Activated CD4-positive, alpha-beta memory T cell treated with anti-CD3 and anti-CD28 coated beads for 36 hours (primary cell): ENCODE data around the gene DDAH1. TPM values are rescaled to one million over a fixed set of nuclear protein-coding genes. Genes with fewer than 3 reads are reported as not detected.
"Not testable (repeated sequence)": the region's sequence is repeated elsewhere in the genome, so short reads cannot be mapped to it uniquely, and the experiment has no call there.

Experiments used
- CTCF ChIA-PET: fragments of 350-600 bp; sonication (Branson Sonifier 250); formaldehyde crosslinking; loops from one replicate; lab custom pipeline; 2021; ENCODE audit warnings: antibody characterized with exemption, inconsistent platforms; lab: Charles Lee
- POLR2A ChIA-PET: fragments of 350-600 bp; sonication (Branson Sonifier 250); formaldehyde crosslinking; loops from one replicate; lab custom pipeline; 2021; ENCODE audit warnings: antibody characterized with exemption; lab: Charles Lee
- DNase-seq: peaks from one replicate; pipeline ENCODE4 v3.0.0-alpha.2; 2020
- H3K27ac Mint-ChIP-seq: one replicate; pipeline ENCODE4 v1.8.0; 2021; ENCODE audit warnings: mixed read lengths
- H3K27me3 Mint-ChIP-seq: one replicate; pipeline ENCODE4 v1.8.0; 2021; ENCODE audit warnings: mixed read lengths
- H3K36me3 Mint-ChIP-seq: one replicate; pipeline ENCODE4 v1.8.0; 2021; ENCODE audit warnings: mixed read lengths
- H3K4me1 Mint-ChIP-seq: one replicate; pipeline ENCODE4 v1.8.0; 2021; ENCODE audit warnings: low read depth, mixed read lengths
- H3K4me3 Mint-ChIP-seq: one replicate; pipeline ENCODE4 v1.8.0; 2021; ENCODE audit warnings: mild to moderate bottlenecking, mixed read lengths
- H3K9me3 Mint-ChIP-seq: one replicate; pipeline ENCODE4 v1.8.0; 2021; ENCODE audit warnings: mixed read lengths
- intact Hi-C: fragments of 100-400 bp; cut with micrococcal nuclease; formaldehyde crosslinking; loops from one replicate; pipeline ENCODE4 v1.15.1; 2023
- total RNA-seq, 2 experiments: library from RNA; stranded (reverse); gene quantifications; one replicate each; pipeline ENCODE4 v1.2.3, GENCODE V29; 2021

The DDAH1 gene
- total RNA-seq, 2 experiments from 2014 or later = not detected

DNA sequence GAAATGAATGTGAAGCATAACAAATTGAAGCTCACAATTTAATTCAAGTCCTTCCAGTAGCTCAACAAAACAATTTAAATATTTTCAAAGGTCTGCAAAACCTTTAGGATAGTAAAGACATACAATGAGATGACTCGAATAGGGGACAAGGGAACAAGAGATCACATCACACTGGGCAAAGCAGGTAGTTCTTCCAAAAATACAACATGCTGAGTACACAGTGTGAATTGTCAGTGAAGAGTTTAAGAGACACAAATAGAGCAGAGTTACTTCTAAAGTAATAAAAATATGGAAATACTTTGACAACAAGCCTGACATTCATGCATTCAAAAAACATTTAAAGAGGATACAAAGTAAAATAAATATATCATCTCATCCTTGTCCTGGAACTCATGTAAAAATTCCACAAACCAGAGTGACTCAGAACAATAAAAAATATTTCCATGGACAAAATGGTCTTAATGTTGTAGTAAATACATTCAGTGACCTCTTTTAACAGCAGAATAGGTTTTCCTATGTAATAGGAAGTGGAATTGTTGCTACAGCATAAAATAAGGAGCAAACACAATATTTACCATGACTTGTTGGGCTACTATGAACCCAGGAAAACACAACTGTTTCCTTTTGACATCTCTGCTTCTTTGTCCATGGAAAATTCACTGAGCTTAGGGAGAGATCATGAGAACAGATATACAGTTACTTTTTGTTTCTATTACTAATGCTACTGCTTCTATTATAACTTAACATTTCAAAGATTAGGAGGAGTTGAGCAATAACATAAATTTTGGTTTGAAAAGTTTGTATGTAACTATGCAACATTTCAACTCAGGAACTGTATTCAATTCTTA, 104.9 kb downstream of the DDAH1 start:
- no peaks in the 10 kb centered on the region for H3K4me1 Mint-ChIP-seq
- ChIA-PET POLR2A (no interaction called here), CTCF (no interaction called here)
- H3K36me3 Mint-ChIP-seq = no peaks in the 10 kb centered on the region
- H3K27me3 Mint-ChIP-seq = no peaks in the 10 kb centered on the region
- no peak for DNase-seq
- intact Hi-C loops = no loop called here
- no peak overlapping the region for H3K27ac Mint-ChIP-seq
- H3K4me3 Mint-ChIP-seq = no peak overlapping the region
- H3K9me3 Mint-ChIP-seq = no peaks in the 10 kb centered on the region

DNA sequence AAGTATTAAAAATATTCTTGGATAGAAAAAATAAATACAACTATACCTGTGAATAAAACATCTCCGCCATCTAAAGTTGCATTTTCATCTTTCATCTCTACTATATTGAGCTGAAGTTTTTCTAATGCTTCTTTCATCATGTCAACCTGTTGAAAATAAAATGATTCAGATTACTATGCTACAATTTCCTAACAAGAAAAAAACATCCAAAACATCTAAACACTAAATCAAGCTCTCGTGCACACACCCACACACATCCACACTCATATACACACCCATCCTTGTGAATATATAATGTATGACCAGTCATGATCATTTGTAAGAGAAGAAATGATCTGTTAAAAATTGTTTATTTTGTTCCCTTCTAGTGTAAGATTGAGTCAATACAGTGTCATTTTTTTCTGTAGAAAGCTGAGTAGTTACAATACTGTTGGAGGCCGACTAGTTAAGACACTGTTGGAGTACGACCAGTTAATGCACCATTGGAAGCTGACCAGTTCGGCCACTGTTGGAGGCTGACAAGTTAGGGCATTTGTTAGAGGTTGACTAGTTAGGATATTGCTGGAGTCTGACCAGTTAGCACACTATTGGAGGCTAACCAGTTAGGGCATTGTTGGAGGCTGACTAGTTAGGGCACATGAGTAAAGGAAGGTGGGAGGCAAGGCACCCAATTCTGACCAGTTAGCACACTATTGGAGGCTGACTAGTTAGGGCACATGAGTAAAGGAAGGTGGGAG, 106.1 kb downstream of the DDAH1 start:
- intact Hi-C loops = no loop called here
- no peak for DNase-seq
- Mint-ChIP-seq H3K4me3 (no peak overlapping the region), H3K27ac (no peak overlapping the region), H3K27me3 (peaks cover under 1% of the 10 kb centered on the region), H3K36me3 (no peaks in the 10 kb centered on the region), H3K9me3 (no peaks in the 10 kb centered on the region), H3K4me1 (no peaks in the 10 kb centered on the region)
- POLR2A ChIA-PET = no interaction called here
- CTCF ChIA-PET = no interaction called here

DNA sequence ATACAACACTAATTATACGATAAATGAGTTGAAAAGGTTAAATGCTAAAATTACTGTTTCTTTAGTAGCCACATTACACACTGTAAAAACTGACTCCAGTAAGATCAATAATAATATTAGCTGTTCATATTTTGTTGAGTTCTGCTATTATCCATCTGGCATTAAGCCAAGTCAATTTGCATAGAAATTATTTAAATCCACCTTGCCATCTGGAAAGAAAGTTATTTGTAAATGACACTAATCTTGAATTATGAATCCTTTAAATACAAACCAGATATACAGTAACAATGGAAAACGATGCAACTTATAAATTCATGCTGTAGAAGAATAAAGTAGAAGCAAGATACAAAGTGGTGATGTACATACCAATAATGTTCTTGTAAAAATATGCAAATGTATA, 107.1 kb downstream of the DDAH1 start:
- ChIA-PET CTCF (no interaction called here), POLR2A (no interaction called here)
- intact Hi-C loops = no loop called here
- DNase-seq = no peak
- H3K27ac Mint-ChIP-seq = no peak overlapping the region
- H3K9me3 Mint-ChIP-seq = no peaks in the 10 kb centered on the region
- peaks cover 3% of the 10 kb centered on the region for H3K27me3 Mint-ChIP-seq
- no peaks in the 10 kb centered on the region for H3K36me3 Mint-ChIP-seq
- no peak overlapping the region for H3K4me3 Mint-ChIP-seq
- no peaks in the 10 kb centered on the region for H3K4me1 Mint-ChIP-seq

DNA sequence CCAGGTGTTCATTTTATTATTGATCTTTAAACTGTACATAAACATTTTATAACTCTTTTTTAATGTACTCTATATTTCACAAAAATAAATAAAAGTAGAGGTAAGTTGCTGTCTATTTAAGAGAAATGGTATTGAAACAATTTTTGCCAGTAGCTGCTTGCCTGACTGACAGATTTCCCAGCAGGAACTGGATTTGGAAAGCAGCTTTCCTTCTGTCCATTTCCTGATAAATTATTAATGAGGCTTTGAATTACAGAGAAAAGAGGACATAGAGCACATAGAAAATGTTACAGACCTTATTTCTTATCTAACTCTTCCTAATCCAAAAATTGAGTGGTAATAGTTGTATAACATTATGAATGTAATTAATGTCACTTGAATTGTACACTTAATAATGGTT, 108.8 kb downstream of the DDAH1 start:
- Mint-ChIP-seq H3K36me3 (no peaks in the 10 kb centered on the region), H3K27ac (no peak overlapping the region), H3K4me1 (no peaks in the 10 kb centered on the region), H3K4me3 (no peak overlapping the region), H3K9me3 (no peaks in the 10 kb centered on the region), H3K27me3 (peaks cover 3% of the 10 kb centered on the region)
- no peak for DNase-seq
- intact Hi-C loops = no loop called here
- CTCF ChIA-PET = no interaction called here
- POLR2A ChIA-PET = no interaction called here

DNA sequence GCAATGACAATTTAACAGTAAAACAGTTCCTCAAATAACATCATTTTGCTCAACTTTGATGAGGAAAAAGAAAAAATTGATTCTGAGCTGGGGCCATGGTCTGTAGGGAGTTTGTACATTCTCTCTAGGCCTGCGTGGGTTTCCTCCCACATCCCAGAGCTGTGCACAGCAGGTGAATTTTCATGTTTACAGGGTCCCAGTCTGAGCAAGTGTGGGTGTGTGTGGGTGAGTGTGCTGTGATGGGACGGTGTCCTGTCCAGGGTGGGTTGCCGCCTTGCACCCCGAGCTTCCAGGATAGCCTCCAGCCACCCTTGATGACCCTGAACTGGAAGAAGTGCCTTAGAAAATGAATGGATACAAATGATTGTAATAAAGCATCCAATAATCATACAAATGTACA, 112.9 kb downstream of the DDAH1 start:
- Mint-ChIP-seq H3K9me3 (no peaks in the 10 kb centered on the region), H3K36me3 (no peaks in the 10 kb centered on the region), H3K4me1 (no peaks in the 10 kb centered on the region), H3K4me3 (no peak overlapping the region), H3K27me3 (peaks cover 3% of the 10 kb centered on the region), H3K27ac (no peak overlapping the region)
- CTCF ChIA-PET = no interaction called here
- intact Hi-C loops = no loop called here
- no peak for DNase-seq
- POLR2A ChIA-PET = no interaction called here

DNA sequence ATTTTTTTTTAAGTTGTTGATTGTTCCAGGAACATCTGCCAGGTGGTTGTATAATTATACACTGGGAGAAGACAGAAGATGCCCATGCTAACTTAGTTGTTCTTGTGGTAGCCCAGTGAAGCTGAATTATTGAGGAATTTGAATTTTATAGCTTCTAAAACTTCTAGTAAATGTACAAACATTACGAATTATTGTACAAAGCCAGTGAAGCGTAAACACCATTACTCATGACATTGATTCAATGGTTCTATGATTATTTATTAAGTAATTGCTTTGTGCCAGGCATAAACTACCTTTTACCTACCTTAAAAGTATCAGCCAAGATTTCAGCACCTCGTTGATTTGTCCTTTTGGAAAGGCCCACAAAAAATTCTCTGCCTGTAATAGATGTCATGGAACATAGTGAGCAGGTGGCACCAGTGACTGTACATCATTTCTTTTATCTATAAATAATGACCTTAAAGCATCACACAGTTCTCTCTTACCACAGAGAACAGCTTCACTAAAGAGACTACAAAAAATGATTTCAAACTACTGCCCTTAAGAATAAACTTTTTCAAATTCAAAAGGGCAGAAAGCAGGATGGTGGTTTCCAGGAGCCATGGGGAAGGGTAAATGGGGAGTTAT, 113.6 kb downstream of the DDAH1 start:
- DNase-seq = no peak
- POLR2A ChIA-PET = no interaction called here
- H3K36me3 Mint-ChIP-seq = no peaks in the 10 kb centered on the region
- intact Hi-C loops = no loop called here
- H3K9me3 Mint-ChIP-seq = no peaks in the 10 kb centered on the region
- H3K4me1 Mint-ChIP-seq = no peaks in the 10 kb centered on the region
- no peak overlapping the region for H3K4me3 Mint-ChIP-seq
- H3K27me3 Mint-ChIP-seq = peaks cover 3% of the 10 kb centered on the region
- CTCF ChIA-PET = no interaction called here
- H3K27ac Mint-ChIP-seq = no peak overlapping the region

DNA sequence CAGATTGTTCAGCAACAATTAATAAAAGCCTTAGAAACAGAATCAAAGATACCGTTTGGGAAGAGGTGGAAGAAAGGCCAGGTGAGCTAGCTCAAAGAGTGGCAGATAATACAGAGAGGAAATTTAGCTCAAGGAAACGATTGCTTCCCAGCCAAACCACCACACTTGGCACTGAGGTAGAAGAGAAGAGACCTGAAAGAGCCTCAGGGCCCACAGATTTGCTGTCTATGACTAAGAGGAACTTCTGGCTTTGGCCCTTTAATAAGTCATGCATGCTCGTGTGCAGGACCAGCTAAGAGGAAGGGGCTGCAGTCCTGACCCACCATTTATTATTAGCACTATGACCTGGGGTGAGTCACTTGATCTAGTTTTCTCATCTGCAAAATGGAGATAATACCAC, 115.7 kb downstream of the DDAH1 start:
- no peak for DNase-seq
- CTCF ChIA-PET = no interaction called here
- POLR2A ChIA-PET = no interaction called here
- Mint-ChIP-seq H3K4me3 (no peak overlapping the region), H3K27ac (no peak overlapping the region), H3K9me3 (no peaks in the 10 kb centered on the region), H3K4me1 (no peaks in the 10 kb centered on the region), H3K27me3 (peaks cover 4% of the 10 kb centered on the region), H3K36me3 (no peaks in the 10 kb centered on the region)
- intact Hi-C loops = no loop called here

DNA sequence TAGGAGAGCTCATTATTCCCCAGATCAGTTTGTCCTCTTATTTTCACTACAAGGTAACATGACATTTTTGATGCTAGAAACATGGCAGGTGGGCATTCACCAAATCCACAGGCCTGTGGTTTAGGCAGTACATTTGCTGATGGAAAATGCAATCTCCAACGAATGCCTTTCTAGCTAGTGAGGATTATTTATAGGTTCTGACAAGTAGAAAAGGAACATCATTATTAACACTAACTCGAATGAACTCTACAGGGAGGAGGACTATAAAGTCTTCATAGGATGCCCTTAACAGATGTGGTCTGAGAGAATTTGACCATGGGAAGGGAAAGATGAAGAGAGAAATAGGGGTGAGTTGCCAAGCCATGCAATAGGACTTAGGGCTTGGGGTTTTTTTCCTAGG, 117.1 kb downstream of the DDAH1 start:
- intact Hi-C loops = no loop called here
- no peak overlapping the region for H3K4me3 Mint-ChIP-seq
- H3K27ac Mint-ChIP-seq = no peak overlapping the region
- H3K4me1 Mint-ChIP-seq = no peaks in the 10 kb centered on the region
- ChIA-PET POLR2A (no interaction called here), CTCF (no interaction called here)
- H3K27me3 Mint-ChIP-seq = peaks cover 5% of the 10 kb centered on the region
- H3K9me3 Mint-ChIP-seq = no peaks in the 10 kb centered on the region
- no peak for DNase-seq
- no peaks in the 10 kb centered on the region for H3K36me3 Mint-ChIP-seq

DNA sequence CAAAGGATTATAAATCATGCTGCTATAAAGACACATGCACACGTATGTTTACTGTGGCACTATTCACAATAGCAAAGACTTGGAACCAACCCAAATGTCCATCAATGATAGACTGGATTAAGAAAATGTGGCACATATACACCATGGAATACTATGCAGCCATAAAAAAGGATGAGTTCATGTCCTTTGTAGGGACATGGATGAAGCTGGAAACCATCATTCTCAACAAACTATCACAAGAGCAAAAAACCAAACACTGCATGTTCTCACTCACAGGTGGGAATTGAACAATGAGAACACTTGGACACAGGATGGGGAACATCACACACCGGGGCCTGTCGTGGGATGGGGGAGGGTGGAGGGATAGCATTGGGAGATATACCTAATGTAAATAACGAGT, 117.7 kb downstream of the DDAH1 start:
- CTCF ChIA-PET, DNase-seq, H3K4me3 Mint-ChIP-seq, H3K36me3 Mint-ChIP-seq, H3K27me3 Mint-ChIP-seq, H3K27ac Mint-ChIP-seq, H3K4me1 Mint-ChIP-seq, H3K9me3 Mint-ChIP-seq, POLR2A ChIA-PET, intact Hi-C loops: not testable (repeated sequence)

DNA sequence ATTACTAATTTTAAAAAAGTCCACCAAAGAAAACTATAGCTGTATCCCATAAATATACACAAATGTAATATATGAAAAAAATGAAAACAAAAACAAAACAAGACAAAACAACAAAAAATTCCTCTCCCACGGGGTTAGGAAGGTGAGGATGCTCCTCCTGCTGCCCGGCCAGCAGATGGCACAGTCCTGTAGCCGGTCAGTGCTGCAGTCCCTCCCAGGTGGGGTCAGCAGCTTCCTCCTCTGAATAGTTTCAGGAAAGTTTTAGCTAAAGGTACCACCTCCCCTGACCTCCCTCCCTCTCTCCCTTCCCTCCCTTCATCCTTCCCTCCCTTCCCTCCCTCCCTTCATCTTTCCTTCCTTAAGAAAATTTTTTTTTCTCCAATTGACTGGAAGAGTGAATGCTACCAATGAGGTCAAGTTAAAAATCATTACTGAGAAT, 120.7 kb downstream of the DDAH1 start:
- H3K4me1 Mint-ChIP-seq = no peaks in the 10 kb centered on the region
- ChIA-PET POLR2A (no interaction called here), CTCF (no interaction called here)
- no peaks in the 10 kb centered on the region for H3K36me3 Mint-ChIP-seq
- H3K27ac Mint-ChIP-seq = no peak overlapping the region
- intact Hi-C loops = no loop called here
- no peak for DNase-seq
- peaks cover 12% of the 10 kb centered on the region for H3K27me3 Mint-ChIP-seq
- H3K4me3 Mint-ChIP-seq = no peak overlapping the region
- H3K9me3 Mint-ChIP-seq = no peaks in the 10 kb centered on the region

DNA sequence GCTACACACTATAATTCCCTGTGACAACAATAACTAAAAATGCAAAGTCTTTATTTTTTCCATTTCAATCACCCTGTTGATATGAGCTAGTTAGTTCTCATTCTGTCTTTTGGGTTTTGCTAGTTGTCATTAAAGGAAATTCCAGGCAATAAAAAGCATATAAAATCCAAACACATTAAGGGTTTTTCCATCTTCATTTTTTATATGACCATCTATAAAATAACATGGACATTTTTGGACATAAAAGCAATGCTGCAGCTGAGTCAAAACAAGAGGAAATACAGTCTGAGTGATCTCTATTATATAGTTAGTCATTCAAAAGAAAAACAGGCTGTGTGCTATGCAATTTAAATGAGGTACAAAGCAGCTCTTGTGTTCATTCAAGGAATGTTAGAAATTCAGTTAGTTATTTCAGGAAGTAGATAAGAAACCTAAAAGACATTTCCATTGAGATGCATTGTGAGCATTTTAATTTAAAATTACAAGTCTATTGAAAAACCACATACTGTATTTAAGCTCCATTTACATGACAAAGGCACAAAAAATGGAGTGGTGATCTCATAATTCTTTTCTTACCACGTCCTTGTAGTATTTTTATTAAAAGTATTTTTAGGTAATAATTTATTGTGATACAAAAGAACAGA, 121.2 kb downstream of the DDAH1 start:
- H3K36me3 Mint-ChIP-seq = no peaks in the 10 kb centered on the region
- DNase-seq = no peak
- intact Hi-C loops = no loop called here
- POLR2A ChIA-PET = no interaction called here
- no peak overlapping the region for H3K27ac Mint-ChIP-seq
- CTCF ChIA-PET = no interaction called here
- H3K9me3 Mint-ChIP-seq = no peaks in the 10 kb centered on the region
- H3K4me1 Mint-ChIP-seq = no peaks in the 10 kb centered on the region
- peaks cover 12% of the 10 kb centered on the region for H3K27me3 Mint-ChIP-seq
- H3K4me3 Mint-ChIP-seq = no peak overlapping the region

DNA sequence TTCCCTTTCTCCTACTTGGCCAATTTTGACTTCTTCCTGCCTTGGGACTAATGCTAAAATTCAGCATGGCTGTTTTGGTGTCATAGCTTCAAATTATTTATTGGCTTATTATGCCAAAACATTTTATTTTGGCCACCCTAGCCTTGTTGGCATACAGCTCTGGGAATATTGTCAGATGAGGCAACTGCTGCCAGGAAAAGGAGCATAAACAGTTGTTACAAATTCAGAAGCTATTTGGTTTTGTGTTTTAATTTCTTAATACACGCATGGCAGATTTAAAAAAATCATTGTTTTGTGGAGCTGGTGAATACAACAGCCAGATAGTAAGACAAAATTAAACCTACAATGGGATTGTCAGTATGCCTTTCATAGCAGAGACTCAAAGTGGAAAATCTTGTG, 121.7 kb downstream of the DDAH1 start:
- H3K27ac Mint-ChIP-seq = no peak overlapping the region
- H3K4me1 Mint-ChIP-seq = no peaks in the 10 kb centered on the region
- intact Hi-C loops = no loop called here
- no peaks in the 10 kb centered on the region for H3K36me3 Mint-ChIP-seq
- H3K27me3 Mint-ChIP-seq = peaks cover 12% of the 10 kb centered on the region
- no peaks in the 10 kb centered on the region for H3K9me3 Mint-ChIP-seq
- ChIA-PET POLR2A (no interaction called here), CTCF (no interaction called here)
- H3K4me3 Mint-ChIP-seq = no peak overlapping the region
- no peak for DNase-seq
